CD4-positive, alpha-beta T cell treated with Interleukin-15 for 4 hours (primary cell): Measurements from ENCODE around the gene BLVRA.
A peak's percentile ranks its signal among the peaks of the same experiment; 100 is the strongest.

Source experiments
- DNase-seq: peaks from one replicate; pipeline ENCODE4 v3.0.0-alpha.2; 2020; ENCODE audit warnings: low spot score

BLVRA gene

GRCh38 chr7:43749383-43749940 is 9.0 kb upstream of the BLVRA start:
- no peak for DNase-seq

- no peak for DNase-seq
Measured at GRCh38 chr7:43750016-43750887, 8.2 kb upstream of the BLVRA start.

- DNase-seq, result no peak
Measured at GRCh38 chr7:43752411-43752810, 6.1 kb upstream of the BLVRA start.

GRCh38 chr7:43753271-43753810 is 5.1 kb upstream of the BLVRA start:
- DNase-seq, result no peak

GRCh38 chr7:43753843-43754242 is 4.6 kb upstream of the BLVRA start:
- no peak for DNase-seq

- no peak for DNase-seq
Measured at GRCh38 chr7:43754596-43754995, 3.9 kb upstream of the BLVRA start.

- DNase-seq, result no peak
Measured at GRCh38 chr7:43756368-43757072, 2.0 kb upstream of the BLVRA start.

- no peak for DNase-seq
Measured at GRCh38 chr7:43757073-43757720, 1.3 kb upstream of the BLVRA start.

- DNase-seq, result peak; percentile 32
Measured at GRCh38 chr7:43758822-43759683, 573 bp downstream of the BLVRA start.

GRCh38 chr7:43760861-43761260 is 2.4 kb downstream of the BLVRA start:
- no peak for DNase-seq

GRCh38 chr7:43761382-43761781 is 2.9 kb downstream of the BLVRA start:
- no peak for DNase-seq

GRCh38 chr7:43761938-43762692 is 3.6 kb downstream of the BLVRA start:
- no peak for DNase-seq

GRCh38 chr7:43763183-43763582 is 4.7 kb downstream of the BLVRA start:
- DNase-seq, result no peak

- DNase-seq, result no peak
Measured at GRCh38 chr7:43764039-43764761, 5.7 kb downstream of the BLVRA start.

GRCh38 chr7:43764807-43765491 is 6.5 kb downstream of the BLVRA start:
- no peak for DNase-seq

- DNase-seq, result no peak
Measured at GRCh38 chr7:43766564-43766963, 8.1 kb downstream of the BLVRA start.

GRCh38 chr7:43767311-43767710 is 8.8 kb downstream of the BLVRA start:
- DNase-seq, result no peak

GRCh38 chr7:43768201-43768886 is 9.9 kb downstream of the BLVRA start:
- no peak for DNase-seq

GRCh38 chr7:43768887-43769272 is 10.4 kb downstream of the BLVRA start:
- DNase-seq, result no peak
